Endothelial cell of umbilical vein (primary cell): ENCODE measurements around the gene ATL1. TPM values are rescaled to one million over a fixed set of nuclear protein-coding genes. Genes with fewer than 3 reads are reported as not detected.

Experiments
- BruUV-seq: library from RNA; stranded (reverse); fragments of 400-500 nt; replicated peaks from 2 replicates; lab custom pipeline; 2021; lab: Mats Ljungman, UMichigan
- CTCF ChIA-PET: fragments of 300-600, 350-600 bp; sonication (Branson Sonifier 250); formaldehyde crosslinking; loops from one replicate; lab custom pipeline; 2021; ENCODE audit warnings: antibody characterized with exemption, inconsistent platforms; lab: Charles Lee
- POLR2A ChIA-PET: fragments of 300-600, 350-600 bp; sonication (Branson Sonifier 250); formaldehyde crosslinking; loops from one replicate; lab custom pipeline; 2021; ENCODE audit warnings: antibody characterized with exemption, inconsistent platforms; lab: Charles Lee
- DNase-seq: peaks from one replicate; pipeline ENCODE4 v3.0.0-alpha.2; 2011; ENCODE audit warnings: low read depth, low spot score
- FAIRE-seq: peaks from 2 replicates; lab custom pipeline; 2011; peaks lifted over from hg19 to GRCh38; lab: Jason Lieb, UNC
- H2AFZ ChIP-seq: 2 replicates; pipeline ENCODE4 v1.6.0; 2012; ENCODE audit warnings: low read depth, low read length, control low read depth, inconsistent platforms
- H3K27ac ChIP-seq: 2 replicates; pipeline ENCODE4 v1.5.1; 2011; ENCODE audit warnings: low read depth, mild to moderate bottlenecking, control low read depth, low read length, moderate library complexity; ENCODE audit not compliant: insufficient read depth
- H3K27me3 ChIP-seq, 2 experiments: 2 replicates each; pipeline versions ENCODE4 v1.6.0 to v1.6.1; 2011; ENCODE audit warnings: low read length in 2 of 2, mixed read lengths in 1 of 2; ENCODE audit not compliant: control insufficient read depth in 2 of 2, insufficient read depth in 2 of 2
- H3K36me3 ChIP-seq, 2 experiments: 2 replicates in 1 of 2; 3 replicates in 1 of 2; pipeline ENCODE4 v1.5.1; 2011; ENCODE audit warnings: low read length in 2 of 2, mild to moderate bottlenecking in 1 of 2, moderate library complexity in 1 of 2; ENCODE audit not compliant: control insufficient read depth in 2 of 2, insufficient read depth in 2 of 2; ENCODE audit errors: extremely low read depth in 1 of 2
- H3K4me1 ChIP-seq: 3 replicates; pipeline ENCODE4 v1.5.1; 2011; ENCODE audit warnings: mild to moderate bottlenecking, low read length; ENCODE audit not compliant: control insufficient read depth, insufficient read depth; ENCODE audit errors: extremely low read depth
- H3K4me2 ChIP-seq: 2 replicates; pipeline ENCODE4 v1.6.1; 2011; ENCODE audit warnings: low read length, control low read depth, mixed read lengths; ENCODE audit not compliant: insufficient read depth
- H3K4me3 ChIP-seq, 3 experiments: fragments of 200-600 bp in 1 of 3; sonication (generic), shearing (Covaris generic) in 1 of 3; replicated peaks in 1 of 3; 2 replicates each; pipeline ENCODE4 v1.5.1; 2011 to 2016; ENCODE audit warnings: control low read depth in 3 of 3, low read length in 3 of 3, mild to moderate bottlenecking in 2 of 3, inconsistent platforms in 1 of 3, low read depth in 1 of 3, moderate library complexity in 1 of 3; ENCODE audit not compliant: insufficient read depth in 1 of 3
- H3K79me2 ChIP-seq: 2 replicates; pipeline ENCODE4 v1.6.0; 2012; ENCODE audit warnings: low read length, inconsistent platforms; ENCODE audit not compliant: control insufficient read depth, insufficient read depth
- H3K9ac ChIP-seq: replicated peaks from 2 replicates; pipeline ENCODE3; 2011; ENCODE audit warnings: low read length, control low read depth; ENCODE audit not compliant: insufficient read depth; ENCODE audit errors: extremely low read depth
- H3K9me1 ChIP-seq: replicated peaks from 3 replicates; pipeline ENCODE4 v1.6.0; 2011; ENCODE audit warnings: mild to moderate bottlenecking, low read length; ENCODE audit not compliant: control insufficient read depth, insufficient read depth; ENCODE audit errors: extremely low read depth
- H3K9me3 ChIP-seq: replicated peaks from 2 replicates; pipeline ENCODE4 v1.5.1; 2012; ENCODE audit warnings: low read length, inconsistent platforms; ENCODE audit not compliant: control insufficient read depth, insufficient read depth
- H4K20me1 ChIP-seq: replicated peaks from 2 replicates; pipeline ENCODE3; 2011; ENCODE audit warnings: mild to moderate bottlenecking, low read length; ENCODE audit not compliant: control insufficient read depth, insufficient read depth; ENCODE audit errors: extremely low read depth
- CTCF ChIP-seq, 2 donors: IDR thresholded peaks; 1 replicate in 1 of 2; 2 replicates in 1 of 2; pipeline ENCODE4 v1.5.1; 2011; ENCODE audit warnings: low read length in 2 of 2, mild to moderate bottlenecking in 2 of 2, moderate library complexity in 2 of 2, control low read depth in 1 of 2, inconsistent platforms in 1 of 2, low read depth in 1 of 2; ENCODE audit not compliant: insufficient read depth in 1 of 2; ENCODE audit errors: extremely low read depth in 1 of 2
- EZH2 ChIP-seq: IDR thresholded peaks from 2 replicates; pipeline ENCODE4 v1.6.1; 2012; ENCODE audit warnings: borderline replicate concordance, low read depth, mild to moderate bottlenecking, moderate library complexity, low read length, inconsistent platforms; ENCODE audit not compliant: severe bottlenecking
- FOS ChIP-seq: IDR thresholded peaks from 2 replicates; pipeline ENCODE4 v1.6.1; 2011; ENCODE audit warnings: mild to moderate bottlenecking, low read length, moderate library complexity, borderline replicate concordance; ENCODE audit not compliant: insufficient read depth
- GATA2 ChIP-seq: IDR thresholded peaks from 2 replicates; pipeline ENCODE4 v1.7.0; 2011; ENCODE audit warnings: low read depth, mild to moderate bottlenecking, moderate library complexity, mixed read lengths, low read length; ENCODE audit not compliant: insufficient read length, insufficient read depth
- JUN ChIP-seq: IDR thresholded peaks from 2 replicates; pipeline ENCODE4 v1.6.1; 2011; ENCODE audit warnings: borderline replicate concordance, low read depth; ENCODE audit not compliant: insufficient read length, insufficient read depth
- MAX ChIP-seq: IDR thresholded peaks from 2 replicates; pipeline ENCODE4 v1.6.1; 2011; ENCODE audit not compliant: insufficient read depth, insufficient read length
- MYC ChIP-seq: IDR thresholded peaks from one replicate; pipeline ENCODE4 v1.6.1; 2011; ENCODE audit warnings: mild to moderate bottlenecking, low read depth, low read length
- POLR2A ChIP-seq: IDR thresholded peaks from 2 replicates; pipeline ENCODE4 v1.6.1; 2012; ENCODE audit warnings: low read depth, mild to moderate bottlenecking, control low read depth, low read length
- POLR2AphosphoS5 ChIP-seq: IDR thresholded peaks from 2 replicates; pipeline ENCODE4 v1.6.1; 2012; ENCODE audit warnings: low read depth, mild to moderate bottlenecking, control low read depth, low read length, moderate library complexity; ENCODE audit not compliant: insufficient read depth
- dilution Hi-C: fragments of 300-500 bp; cut with MboI; formaldehyde crosslinking; loops from one replicate; pipeline ENCODE4 v1.15.0; 2019; ENCODE audit warnings: low sequenced_read_pairs; ENCODE audit not compliant: extremely low pct_ligation_motif_present
- intact Hi-C: fragments of 100-400 bp; cut with micrococcal nuclease; formaldehyde crosslinking; loops from one replicate; pipeline ENCODE4 v1.10.0; 2022
- polyA plus RNA-seq, 4 experiments: library from polyadenylated mRNA; depleted of rRNA in 3 of 4; stranded (reverse) in 3 of 4; unstranded in 1 of 4; fragments of >200 nt; gene quantifications; 2 replicates each; pipeline versions ENCODE4 v1.2.1 to v1.2.3, GENCODE V29; 2011 to 2012; ENCODE audit warnings: missing spikeins in 1 of 4
- total RNA-seq: library from RNA; stranded (reverse); gene quantifications from 2 replicates; pipeline ENCODE4 v1.2.3, GENCODE V29; 2021

ATL1 gene
- total and polyA plus RNA-seq, 2 donors (not counting 3 experiments of a cell fraction or from before 2014, with no cell fraction given) = 1.1 to 5.1 TPM

GRCh38 chr14:50533241-50533705 lies 26.7 kb upstream of the ATL1 start:
- intact Hi-C loops = loop anchor here (2.0 to 5.0 kb wide), 4 partner anchors 302 to 766 kb away; partner anchors contain the start of genes KLHDC2 and SOS2
- dilution Hi-C loops = no loop called here
- TF ChIP-seq FOS (no peak), MAX (no peak), MYC (no peak), JUN (no peak), GATA2 (no peak), EZH2 (no peak), POLR2A (no peak), POLR2AphosphoS5 (no peak), CTCF (IDR thresholded peaks at IDR 0.05; ENCODE audit: extremely low read depth in 1 of 2, insufficient read depth in 1 of 2, low read depth in 1 of 2, low read length in 2 of 2) (no peak)
- FAIRE-seq = no peak
- DNase-seq = no peak
- BruUV-seq = no TSS peak
- no peak overlapping the region for H3K9ac ChIP-seq
- no peaks in the 10 kb centered on the region for H4K20me1 ChIP-seq
- H3K4me3 ChIP-seq = no peak overlapping the region
- no peak overlapping the region for H3K27ac ChIP-seq
- H3K27me3 ChIP-seq = no peaks in the 10 kb centered on the region
- ChIA-PET POLR2A (no interaction called here), CTCF (interaction anchor here (1.0 to 2.8 kb wide), 4 partner anchors 26 to 244 kb away, joined by 3 to 44 read pairs (median 17); partner anchors contain the start of gene ATL1)
- H3K9me1 ChIP-seq = no peaks in the 10 kb centered on the region
- H3K4me2 ChIP-seq = peak overlapping the region; percentile 78
- H3K4me1 ChIP-seq = peaks cover 33% of the 10 kb centered on the region
- no peaks in the 10 kb centered on the region for H3K9me3 ChIP-seq
- H3K79me2 ChIP-seq = peaks cover 40% of the 10 kb centered on the region
- H3K36me3 ChIP-seq = no peaks in the 10 kb centered on the region
- peak overlapping the region; percentile 96 for H2AFZ ChIP-seq
